Osteoblast (primary cell): ENCODE results near the gene GAREM1. TPM values are rescaled to one million over a fixed set of nuclear protein-coding genes. Genes with fewer than 3 reads are reported as not detected.

ENCODE experiments used
- DNase-seq: peaks from one replicate; pipeline ENCODE4 v3.0.0; 2011; ENCODE audit warnings: low spot score, mixed read lengths; ENCODE audit not compliant: insufficient read length; ENCODE audit errors: missing footprints
- H2AFZ ChIP-seq: 2 replicates; pipeline ENCODE4 v1.6.0; 2011; ENCODE audit warnings: mild to moderate bottlenecking, low read length
- H3K27ac ChIP-seq: 2 replicates; pipeline ENCODE4 v1.5.1; 2011; ENCODE audit warnings: mild to moderate bottlenecking, low read depth, low read length, moderate library complexity
- H3K27me3 ChIP-seq: 2 replicates; pipeline ENCODE4 v1.6.0; 2012; ENCODE audit warnings: mild to moderate bottlenecking, control low read depth, inconsistent platforms, low read length, moderate library complexity; ENCODE audit not compliant: insufficient read depth
- H3K36me3 ChIP-seq: 2 replicates; pipeline ENCODE4 v1.5.1; 2011; ENCODE audit warnings: mild to moderate bottlenecking, low read length, control low read depth, moderate library complexity; ENCODE audit not compliant: insufficient read depth
- H3K4me1 ChIP-seq: 2 replicates; pipeline ENCODE4 v1.5.1; 2011; ENCODE audit warnings: mild to moderate bottlenecking, low read length, control low read depth, moderate library complexity; ENCODE audit not compliant: insufficient read depth
- H3K4me2 ChIP-seq: 2 replicates; pipeline ENCODE4 v1.6.0; 2011; ENCODE audit warnings: mild to moderate bottlenecking, low read length; ENCODE audit not compliant: insufficient read depth
- H3K4me3 ChIP-seq: fragments of 200-600 bp; sonication (generic); 3 replicates; pipeline ENCODE4 v1.5.1; 2012; ENCODE audit warnings: mild to moderate bottlenecking, low read length, inconsistent platforms; ENCODE audit not compliant: insufficient read depth
- H3K79me2 ChIP-seq: 2 replicates; pipeline ENCODE4 v1.6.0; 2012; ENCODE audit warnings: mild to moderate bottlenecking, low read length, control low read depth, inconsistent platforms; ENCODE audit not compliant: insufficient read depth
- H3K9me3 ChIP-seq: 2 replicates; pipeline ENCODE4 v1.5.1; 2011; ENCODE audit warnings: low read depth, low read length, control low read depth
- H4K20me1 ChIP-seq: 2 replicates; pipeline ENCODE4 v1.6.0; 2012; ENCODE audit warnings: mild to moderate bottlenecking, low read length, control low read depth; ENCODE audit not compliant: insufficient read depth
- total RNA-seq: library from RNA; depleted of rRNA; stranded (reverse); fragments of >200 nt; gene quantifications from 2 replicates; pipeline ENCODE4 v1.2.3, GENCODE V29; 2012
- TF ChIP-seq, protein P1 (sequence below): IDR thresholded peaks from 2 replicates; pipeline ENCODE4 v1.5.1; 2011; ENCODE audit warnings: mild to moderate bottlenecking, low read depth, low read length, moderate library complexity; ENCODE audit errors: extremely low read depth

The GAREM1 gene
- total RNA-seq, 1 donor, result 3.6 TPM

GRCh38 chr18:32460171-32460731, 10.4 kb downstream of the GAREM1 start:
- Histone ChIP-seq H3K79me2 (no peaks in the 10 kb centered on the region), H3K4me3 (no peak overlapping the region), H3K36me3 (no peaks in the 10 kb centered on the region), H3K27me3 (peaks cover 2% of the 10 kb centered on the region), H3K4me1 (no peaks in the 10 kb centered on the region), H3K9me3 (no peaks in the 10 kb centered on the region), H2AFZ (no peak overlapping the region), H4K20me1 (no peaks in the 10 kb centered on the region), H3K27ac (no peak overlapping the region), H3K4me2 (no peak overlapping the region)
- no peak for DNase-seq
- TF ChIP-seq, protein P1, sequence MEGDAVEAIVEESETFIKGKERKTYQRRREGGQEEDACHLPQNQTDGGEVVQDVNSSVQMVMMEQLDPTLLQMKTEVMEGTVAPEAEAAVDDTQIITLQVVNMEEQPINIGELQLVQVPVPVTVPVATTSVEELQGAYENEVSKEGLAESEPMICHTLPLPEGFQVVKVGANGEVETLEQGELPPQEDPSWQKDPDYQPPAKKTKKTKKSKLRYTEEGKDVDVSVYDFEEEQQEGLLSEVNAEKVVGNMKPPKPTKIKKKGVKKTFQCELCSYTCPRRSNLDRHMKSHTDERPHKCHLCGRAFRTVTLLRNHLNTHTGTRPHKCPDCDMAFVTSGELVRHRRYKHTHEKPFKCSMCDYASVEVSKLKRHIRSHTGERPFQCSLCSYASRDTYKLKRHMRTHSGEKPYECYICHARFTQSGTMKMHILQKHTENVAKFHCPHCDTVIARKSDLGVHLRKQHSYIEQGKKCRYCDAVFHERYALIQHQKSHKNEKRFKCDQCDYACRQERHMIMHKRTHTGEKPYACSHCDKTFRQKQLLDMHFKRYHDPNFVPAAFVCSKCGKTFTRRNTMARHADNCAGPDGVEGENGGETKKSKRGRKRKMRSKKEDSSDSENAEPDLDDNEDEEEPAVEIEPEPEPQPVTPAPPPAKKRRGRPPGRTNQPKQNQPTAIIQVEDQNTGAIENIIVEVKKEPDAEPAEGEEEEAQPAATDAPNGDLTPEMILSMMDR, result no peak

DNA sequence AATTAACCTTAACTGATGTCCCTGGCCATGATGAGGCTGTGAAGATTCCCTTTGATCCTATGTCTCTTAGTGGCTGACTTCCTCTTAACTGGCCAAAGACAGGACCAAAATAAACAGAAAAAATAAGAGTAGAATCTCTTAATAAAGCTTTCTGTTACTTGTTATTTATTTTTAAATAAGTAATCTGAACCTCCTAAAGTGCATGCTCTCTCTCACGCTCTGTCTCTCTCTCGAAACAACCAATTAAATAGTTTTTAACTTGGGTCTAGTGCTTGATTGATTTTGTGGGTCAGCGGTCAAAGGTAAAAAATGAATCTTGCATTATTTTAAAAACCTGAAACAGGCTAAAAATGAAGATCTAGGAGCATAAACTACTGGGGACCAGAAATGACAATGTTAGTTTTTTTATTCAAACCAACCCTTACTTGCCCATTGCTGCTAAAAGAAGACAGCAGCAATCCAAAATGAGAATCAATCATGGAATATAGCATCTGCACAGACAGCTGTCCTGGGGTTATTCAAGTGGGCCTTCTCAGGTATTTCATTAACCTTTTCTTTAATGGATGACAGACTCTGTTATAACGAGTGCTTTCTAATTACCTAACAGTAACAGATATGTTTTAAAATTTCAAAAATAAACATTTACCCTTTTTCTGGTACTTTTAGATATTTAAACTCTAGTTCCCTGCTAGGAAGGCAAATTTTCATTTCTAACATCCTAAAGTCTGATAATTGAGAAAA, 11.2 kb downstream of the GAREM1 start:
- Histone ChIP-seq H3K79me2 (no peaks in the 10 kb centered on the region), H2AFZ (no peak overlapping the region), H3K27ac (no peak overlapping the region), H3K4me2 (no peak overlapping the region), H3K27me3 (peaks cover 3% of the 10 kb centered on the region), H3K4me1 (no peaks in the 10 kb centered on the region), H4K20me1 (no peaks in the 10 kb centered on the region), H3K4me3 (no peak overlapping the region), H3K9me3 (no peaks in the 10 kb centered on the region), H3K36me3 (no peaks in the 10 kb centered on the region)
- TF ChIP-seq, protein P1, result no peak
- DNase-seq, result no peak

- no peak overlapping the region for H3K27ac ChIP-seq
- H3K4me2 ChIP-seq, result no peak overlapping the region
- H3K4me1 ChIP-seq, result no peaks in the 10 kb centered on the region
- no peaks in the 10 kb centered on the region for H3K79me2 ChIP-seq
- H3K27me3 ChIP-seq, result peaks cover 3% of the 10 kb centered on the region
- DNase-seq, result no peak
- H3K9me3 ChIP-seq, result no peaks in the 10 kb centered on the region
- no peak overlapping the region for H3K4me3 ChIP-seq
- TF ChIP-seq, protein P1, result no peak
- no peaks in the 10 kb centered on the region for H4K20me1 ChIP-seq
- no peak overlapping the region for H2AFZ ChIP-seq
- H3K36me3 ChIP-seq, result no peaks in the 10 kb centered on the region
These were observed 15.3 kb downstream of the GAREM1 start for GRCh38 chr18:32455361-32455760.

GRCh38 chr18:32454593-32454992, 16.1 kb downstream of the GAREM1 start:
- Histone ChIP-seq H2AFZ (no peak overlapping the region), H3K9me3 (no peaks in the 10 kb centered on the region), H3K79me2 (no peaks in the 10 kb centered on the region), H3K4me1 (no peaks in the 10 kb centered on the region), H3K36me3 (no peaks in the 10 kb centered on the region), H3K27ac (no peak overlapping the region), H3K27me3 (peaks cover 3% of the 10 kb centered on the region), H4K20me1 (no peaks in the 10 kb centered on the region), H3K4me3 (no peak overlapping the region), H3K4me2 (no peak overlapping the region)
- TF ChIP-seq, protein P1, result no peak
- no peak for DNase-seq
